GM19395 (cell line): Measurements from ENCODE around the gene CCDC91.
"Not testable (repeated sequence)": the region's sequence is repeated elsewhere in the genome, so short reads cannot be mapped to it uniquely, and the experiment has no call there.

ENCODE experiments used
- ATAC-seq: cut with Tn5 transposase; IDR thresholded peaks from one replicate; pipeline ENCODE4 v1.9.1; 2021; ENCODE audit warnings: mild to moderate bottlenecking, moderate library complexity; ENCODE audit not compliant: unreplicated experiment

The CCDC91 gene

DNA sequence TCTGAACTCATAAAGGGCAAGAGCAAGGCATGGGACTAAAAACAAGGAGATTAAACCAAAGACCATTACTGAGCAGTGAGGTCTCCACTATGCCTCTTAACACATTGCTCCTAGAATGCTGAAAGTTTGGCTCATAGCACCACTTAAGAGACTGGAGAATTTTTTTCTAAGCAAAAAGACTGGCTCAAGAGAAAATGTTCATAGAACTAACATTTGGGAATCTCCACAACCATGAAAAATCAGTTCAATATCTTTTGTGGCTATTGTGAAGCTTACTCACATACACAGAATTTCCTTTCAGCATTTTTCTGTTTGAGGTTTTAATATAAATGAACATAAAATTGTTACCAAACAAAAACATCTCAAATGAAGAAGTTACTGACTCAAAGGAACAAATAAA is 255.8 kb downstream of the CCDC91 start:
- no peak for ATAC-seq

GRCh38 chr12:28453686-28454085 is 263.4 kb downstream of the CCDC91 start:
- ATAC-seq: no peak

GRCh38 chr12:28456934-28457710 is 266.9 kb downstream of the CCDC91 start:
- no peak for ATAC-seq

DNA sequence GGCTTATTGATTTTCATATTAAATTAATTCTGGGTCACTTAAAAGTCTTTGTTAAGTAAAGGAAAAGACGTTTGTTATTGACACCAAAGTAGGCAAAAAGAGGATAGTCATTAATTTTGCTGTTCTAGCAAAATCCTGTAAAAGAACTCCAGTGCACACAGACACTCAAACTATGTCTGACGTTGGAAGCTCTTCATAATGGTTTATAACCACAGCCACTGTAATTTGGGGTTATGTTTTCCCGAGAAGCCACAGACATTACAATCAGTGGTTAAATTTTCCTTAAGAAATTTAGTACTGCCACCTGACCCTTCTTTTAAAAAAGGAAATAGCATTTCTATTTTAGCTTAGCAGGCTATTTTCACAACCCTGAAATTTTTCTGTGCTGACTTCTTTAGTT is 267.5 kb downstream of the CCDC91 start:
- ATAC-seq: no peak

GRCh38 chr12:28459481-28459880 is 269.2 kb downstream of the CCDC91 start:
- no peak for ATAC-seq

DNA sequence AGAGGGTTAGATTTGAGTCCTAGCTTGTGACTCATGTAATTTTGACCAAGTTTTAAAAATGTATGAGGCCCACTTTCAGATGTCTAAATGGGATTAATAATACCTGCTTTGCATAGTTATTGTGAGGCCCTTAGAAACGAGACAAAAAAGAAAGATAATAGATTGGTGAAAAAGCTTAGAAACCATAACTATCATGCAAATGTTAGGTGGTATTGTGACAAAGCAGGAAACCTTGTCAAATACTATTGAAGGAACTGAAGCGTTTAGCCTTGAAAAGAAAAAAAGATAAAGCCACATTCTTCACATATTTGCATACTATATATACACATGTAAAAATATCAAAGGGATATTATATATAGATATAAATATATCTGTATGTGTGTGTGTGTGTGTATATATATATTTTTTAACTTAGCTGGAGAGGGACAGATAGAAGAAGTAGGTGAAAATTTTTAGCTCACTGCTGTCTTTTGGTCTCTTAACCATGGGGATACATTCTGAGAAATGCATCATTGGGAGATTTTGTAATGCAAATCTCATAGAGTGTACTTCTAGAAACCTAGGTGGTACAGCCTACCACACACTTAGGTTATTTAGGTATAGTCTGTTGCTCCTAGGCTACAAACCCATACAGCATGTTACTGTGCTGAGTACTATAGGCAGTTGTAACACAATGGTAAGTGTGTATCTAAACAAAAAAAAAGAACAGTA is 270.3 kb downstream of the CCDC91 start:
- peak; percentile 66 for ATAC-seq

- no peak for ATAC-seq
Observed at GRCh38 chr12:28463396-28463795, 273.1 kb downstream of the CCDC91 start.

GRCh38 chr12:28471762-28472161 is 281.5 kb downstream of the CCDC91 start:
- not testable (repeated sequence) for ATAC-seq

DNA sequence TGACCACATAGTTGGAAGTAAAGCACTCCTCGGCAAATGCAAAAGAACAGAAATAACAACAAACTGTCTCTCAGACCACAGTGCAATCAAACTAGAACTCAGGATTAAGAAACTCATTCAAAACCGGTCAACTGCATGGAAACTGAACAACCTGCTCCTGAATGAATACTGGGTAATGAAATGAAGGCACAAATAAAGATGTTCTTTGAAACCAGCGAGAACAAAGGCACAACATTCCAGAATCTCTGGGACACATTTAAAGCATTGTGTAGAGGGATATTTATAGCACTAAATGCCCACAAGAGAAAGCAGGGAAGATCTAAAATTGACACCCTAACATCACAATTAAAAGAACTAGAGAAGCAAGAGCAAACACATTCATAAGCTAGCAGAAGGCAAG is 285.9 kb downstream of the CCDC91 start:
- ATAC-seq: not testable (repeated sequence)

- not testable (repeated sequence) for ATAC-seq
Observed at GRCh38 chr12:28479097-28479496, 288.8 kb downstream of the CCDC91 start.

DNA sequence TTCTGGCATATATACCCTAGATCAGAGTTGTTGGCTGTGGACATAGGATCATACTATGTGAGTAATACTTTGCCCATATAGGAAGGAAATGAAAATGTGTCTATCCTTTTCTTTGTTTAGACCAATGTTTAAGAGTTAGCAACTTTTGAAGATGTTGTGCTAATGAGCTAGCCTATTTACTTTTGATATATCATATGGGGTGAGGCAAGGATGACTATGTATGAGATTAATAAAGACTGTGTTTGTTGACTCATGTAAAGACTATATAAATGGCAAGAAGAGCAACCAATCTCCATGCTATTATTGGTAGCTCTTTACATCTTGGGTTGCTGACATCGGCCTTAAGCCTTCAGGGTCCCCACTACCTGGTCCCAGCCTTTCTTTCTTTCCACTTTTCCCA is 289.4 kb downstream of the CCDC91 start:
- no peak for ATAC-seq

- ATAC-seq: no peak
Observed at GRCh38 chr12:28484156-28484555, 293.9 kb downstream of the CCDC91 start.

DNA sequence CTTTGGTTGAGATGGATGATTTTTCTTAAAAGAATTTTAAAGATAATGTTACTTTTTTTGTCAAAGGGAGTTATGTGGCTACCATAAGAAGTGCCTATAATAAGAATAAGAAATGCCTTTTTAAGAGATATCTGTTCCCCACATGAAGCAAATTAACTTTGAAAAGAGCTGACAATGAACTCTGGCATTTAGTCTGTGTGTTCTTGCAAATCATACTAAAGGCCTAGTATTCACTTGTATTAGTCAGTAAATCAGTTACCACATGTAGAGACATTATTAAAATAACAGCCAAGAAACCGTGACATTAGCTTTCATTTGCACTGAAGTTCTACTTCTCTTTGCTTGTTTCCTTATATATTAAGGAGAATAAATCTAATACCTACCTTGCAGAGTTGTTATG is 296.3 kb downstream of the CCDC91 start:
- no peak for ATAC-seq

DNA sequence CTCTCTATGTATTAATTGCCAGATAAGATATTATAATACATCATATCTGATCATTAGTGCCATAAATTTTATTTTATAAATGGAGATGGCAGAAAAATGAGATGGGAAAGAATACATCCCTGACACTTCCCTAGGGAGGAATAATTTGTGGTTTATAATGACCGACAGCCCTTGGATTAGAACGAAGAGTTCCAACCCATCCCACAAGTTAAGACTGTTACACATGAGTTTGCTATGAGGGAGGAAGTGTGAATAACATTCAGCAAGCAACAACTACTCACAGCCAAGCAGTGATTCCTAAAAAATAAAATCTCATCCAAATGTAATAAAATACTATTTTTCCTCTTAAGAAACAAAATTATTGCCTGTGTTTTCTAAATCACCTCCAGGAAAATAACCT is 299.0 kb downstream of the CCDC91 start:
- no peak for ATAC-seq

DNA sequence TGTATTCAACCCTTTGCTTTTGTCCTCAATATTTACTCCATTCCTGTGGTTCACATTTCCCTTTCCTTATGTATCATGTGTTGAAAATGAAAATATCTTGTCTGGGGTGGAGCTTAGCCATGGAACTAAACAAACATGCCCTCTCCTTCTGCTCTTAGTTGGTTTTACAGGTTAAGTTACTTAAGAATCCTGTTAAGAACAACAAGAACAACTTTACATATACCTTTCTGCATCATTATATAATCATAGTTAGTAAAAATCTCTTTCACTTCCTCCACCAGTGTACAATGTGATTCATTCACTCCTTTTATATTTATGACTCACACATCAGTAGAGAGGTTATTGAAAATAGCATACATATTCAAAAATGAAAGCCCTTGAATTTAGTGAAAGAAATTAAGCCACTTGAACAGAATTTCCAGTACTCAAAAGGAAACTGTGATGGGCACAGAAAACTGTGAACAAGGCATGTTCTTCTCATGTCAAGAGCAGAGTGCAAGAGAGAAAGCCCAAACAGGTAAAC is 307.7 kb downstream of the CCDC91 start:
- peak; percentile 91 for ATAC-seq

DNA sequence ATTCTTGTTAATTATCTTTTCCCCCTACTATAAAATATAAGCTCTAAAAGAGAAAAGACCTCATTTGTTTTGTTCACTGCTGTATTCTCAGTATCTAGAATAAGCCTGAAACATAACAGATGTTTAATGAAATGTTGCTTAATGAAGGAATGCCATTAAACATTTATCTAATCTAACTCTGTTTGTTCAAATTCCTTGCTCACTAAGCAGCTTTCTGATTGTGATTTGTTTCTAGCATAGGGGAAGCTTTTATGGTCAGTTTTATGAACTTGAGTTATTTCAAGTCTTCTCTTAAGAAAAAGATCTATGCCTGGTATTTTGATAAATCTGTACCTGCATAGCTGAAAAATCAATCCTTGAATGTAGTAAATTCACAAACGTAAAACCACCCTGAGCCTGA is 308.6 kb downstream of the CCDC91 start:
- ATAC-seq: no peak

GRCh38 chr12:28500373-28501024 is 310.2 kb downstream of the CCDC91 start:
- ATAC-seq: no peak

GRCh38 chr12:28506271-28506670 is 316.0 kb downstream of the CCDC91 start:
- no peak for ATAC-seq

DNA sequence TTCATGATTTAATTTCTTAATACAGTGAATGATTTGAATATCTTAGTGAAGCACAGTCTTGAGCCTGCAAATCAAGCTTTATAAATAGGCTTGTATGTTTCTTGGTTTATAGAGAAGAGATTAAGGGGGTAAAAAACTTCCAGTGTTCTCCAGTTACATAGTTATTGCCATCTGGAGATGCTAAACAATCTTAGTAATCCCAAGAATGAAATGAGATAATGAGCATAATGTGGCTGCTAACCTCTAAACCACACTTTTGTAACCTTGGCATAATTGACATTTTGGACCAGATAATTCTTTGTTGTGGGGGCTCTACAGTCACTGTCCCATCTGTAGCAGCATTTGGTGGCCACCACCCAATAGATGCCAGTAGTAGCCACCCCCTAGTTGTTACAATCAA is 316.8 kb downstream of the CCDC91 start:
- ATAC-seq: no peak

DNA sequence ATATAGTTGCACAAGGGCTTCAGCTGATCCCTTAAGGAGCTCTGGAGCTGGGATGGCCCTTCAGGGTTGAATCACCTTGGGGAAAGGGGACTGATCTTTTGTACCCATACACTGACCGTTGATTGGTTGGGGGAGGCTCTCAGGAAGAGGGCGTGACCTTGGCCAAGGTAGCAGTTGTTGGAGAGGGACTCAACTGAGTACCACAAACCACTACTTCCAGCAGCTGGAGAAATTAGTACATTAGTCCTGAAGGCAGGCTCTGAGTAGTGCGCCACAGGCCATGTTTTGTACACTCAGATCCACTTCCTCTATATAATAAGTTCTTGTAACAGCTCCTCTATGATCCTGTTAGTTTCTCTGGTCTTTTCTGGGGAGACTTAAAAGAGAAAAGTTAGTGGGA is 317.6 kb downstream of the CCDC91 start:
- no peak for ATAC-seq

DNA sequence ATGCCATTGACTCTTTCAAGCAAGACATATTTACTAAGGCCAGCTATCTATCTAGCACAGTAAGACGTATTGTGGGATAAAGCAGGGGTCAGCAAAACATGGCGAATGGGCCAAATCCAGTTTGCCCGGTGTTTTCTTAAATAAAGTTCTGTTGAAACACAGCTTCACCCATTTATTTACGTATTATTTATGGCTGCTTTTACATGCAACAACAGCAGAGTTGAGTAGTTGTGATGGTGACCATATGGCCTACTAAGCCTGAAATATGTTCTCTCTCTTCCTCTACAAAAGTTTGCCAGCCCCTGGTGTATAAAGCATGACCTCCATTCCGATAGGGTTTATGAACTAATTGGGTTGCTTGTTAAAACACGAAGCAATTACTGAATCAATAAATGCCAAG is 322.1 kb downstream of the CCDC91 start:
- ATAC-seq: no peak

DNA sequence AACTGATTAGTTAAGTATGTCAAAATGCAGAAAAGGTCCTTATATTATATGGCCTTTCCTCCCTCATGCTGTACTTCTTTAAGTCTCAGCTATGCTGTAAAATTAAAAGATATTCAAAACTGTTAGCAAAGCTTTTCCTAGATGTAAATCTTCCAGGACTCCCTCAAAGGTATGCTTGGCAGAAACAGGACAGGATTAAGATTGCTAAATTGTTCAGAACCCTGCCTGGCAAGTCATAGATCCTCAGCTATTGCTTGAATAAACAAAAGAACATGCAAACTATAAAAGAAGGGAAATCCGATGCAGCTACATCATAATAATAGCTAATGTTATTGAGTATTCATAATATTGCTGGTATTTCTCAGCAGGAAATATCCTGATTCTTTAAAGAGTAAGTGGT is 322.6 kb downstream of the CCDC91 start:
- ATAC-seq: no peak
